OCI-LY1 (cell line): ENCODE results near the gene RGMA.
"Not testable (repeated sequence)": the region's sequence is repeated elsewhere in the genome, so short reads cannot be mapped to it uniquely, and the experiment has no call there.

ENCODE experiments used
- H2AFZ ChIP-seq: fragments of 200-600 bp; sonication (generic), shearing (Covaris generic); 2 replicates; pipeline ENCODE4 v1.6.0; 2014; ENCODE audit warnings: antibody characterized with exemption, mild to moderate bottlenecking, low read length
- H3F3A ChIP-seq: fragments of 200-600 bp; sonication (generic), shearing (Covaris generic); 2 replicates; pipeline ENCODE4 v1.6.0; 2014; ENCODE audit warnings: mild to moderate bottlenecking, antibody characterized with exemption, low read length, moderate library complexity; ENCODE audit not compliant: insufficient read depth
- H3K27ac ChIP-seq: fragments of 200-600 bp; sonication (generic); 2 replicates; pipeline ENCODE4 v1.5.1; 2014; ENCODE audit warnings: low read length, mixed run types, mild to moderate bottlenecking, low read depth; ENCODE audit not compliant: poor library complexity, severe bottlenecking
- H3K27me3 ChIP-seq: fragments of 200-600 bp; sonication (generic); 2 replicates; pipeline ENCODE4 v1.6.0; 2014; ENCODE audit warnings: antibody characterized with exemption, mild to moderate bottlenecking, low read length, moderate library complexity; ENCODE audit not compliant: insufficient read depth
- H3K36me3 ChIP-seq: fragments of 200-600 bp; sonication (generic); 2 replicates; pipeline ENCODE4 v1.6.1; 2014; ENCODE audit warnings: mild to moderate bottlenecking, antibody characterized with exemption, low read length, moderate library complexity, mixed read lengths; ENCODE audit not compliant: insufficient read depth
- H3K4me1 ChIP-seq: fragments of 200-600 bp; sonication (generic); 2 replicates; pipeline ENCODE4 v1.5.1; 2014; ENCODE audit warnings: mild to moderate bottlenecking, low read length, moderate library complexity; ENCODE audit not compliant: insufficient read depth, severe bottlenecking
- H3K4me2 ChIP-seq: fragments of 200-600 bp; sonication (generic), shearing (Covaris generic); 2 replicates; pipeline ENCODE4 v1.6.1; 2014; ENCODE audit warnings: low read length
- H3K4me3 ChIP-seq: fragments of 200-600 bp; sonication (generic); 2 replicates; pipeline ENCODE4 v1.5.1; 2014; ENCODE audit warnings: low read length, low read depth, mild to moderate bottlenecking, mixed read lengths; ENCODE audit not compliant: poor library complexity, severe bottlenecking
- H3K79me2 ChIP-seq: fragments of 200-600 bp; shearing (Covaris generic); 2 replicates; pipeline ENCODE4 v1.6.1; 2016; ENCODE audit warnings: mixed run types, low read length, mixed read lengths; ENCODE audit not compliant: insufficient read depth
- H3K9ac ChIP-seq: fragments of 200-600 bp; sonication (generic), shearing (Covaris generic); 2 replicates; pipeline ENCODE4 v1.6.1; 2014; ENCODE audit warnings: mild to moderate bottlenecking, low read length, mixed read lengths
- H3K9me2 ChIP-seq: fragments of 200-600 bp; sonication (generic), shearing (Covaris generic); 2 replicates; pipeline ENCODE4 v1.6.1; 2014; ENCODE audit warnings: low read depth, mild to moderate bottlenecking, low read length, mixed read lengths
- H3K9me3 ChIP-seq: fragments of 200-600 bp; shearing (Covaris generic); 2 replicates; pipeline ENCODE4 v1.6.1; 2014; ENCODE audit warnings: low read length, mixed read lengths
- H4K20me1 ChIP-seq: fragments of 200-600 bp; sonication (generic), shearing (Covaris generic); 2 replicates; pipeline ENCODE4 v1.6.0; 2016; ENCODE audit warnings: mild to moderate bottlenecking, low read length; ENCODE audit not compliant: insufficient read depth
- EZH2 ChIP-seq: fragments of 200-600 bp; sonication (generic), shearing (Covaris generic); IDR thresholded peaks from 2 replicates; pipeline ENCODE4 v1.8.0; 2017; ENCODE audit warnings: borderline replicate concordance, mixed run types, mild to moderate bottlenecking, antibody characterized with exemption, low read length, moderate library complexity, mixed read lengths
- TF ChIP-seq, protein P1 (sequence below): fragments of 200-600 bp; sonication (generic), shearing (Covaris generic); IDR thresholded peaks from 2 replicates; pipeline ENCODE4 v1.5.1; 2017; ENCODE audit warnings: mild to moderate bottlenecking, antibody characterized with exemption, low read length, moderate library complexity, mixed read lengths

The RGMA gene

DNA sequence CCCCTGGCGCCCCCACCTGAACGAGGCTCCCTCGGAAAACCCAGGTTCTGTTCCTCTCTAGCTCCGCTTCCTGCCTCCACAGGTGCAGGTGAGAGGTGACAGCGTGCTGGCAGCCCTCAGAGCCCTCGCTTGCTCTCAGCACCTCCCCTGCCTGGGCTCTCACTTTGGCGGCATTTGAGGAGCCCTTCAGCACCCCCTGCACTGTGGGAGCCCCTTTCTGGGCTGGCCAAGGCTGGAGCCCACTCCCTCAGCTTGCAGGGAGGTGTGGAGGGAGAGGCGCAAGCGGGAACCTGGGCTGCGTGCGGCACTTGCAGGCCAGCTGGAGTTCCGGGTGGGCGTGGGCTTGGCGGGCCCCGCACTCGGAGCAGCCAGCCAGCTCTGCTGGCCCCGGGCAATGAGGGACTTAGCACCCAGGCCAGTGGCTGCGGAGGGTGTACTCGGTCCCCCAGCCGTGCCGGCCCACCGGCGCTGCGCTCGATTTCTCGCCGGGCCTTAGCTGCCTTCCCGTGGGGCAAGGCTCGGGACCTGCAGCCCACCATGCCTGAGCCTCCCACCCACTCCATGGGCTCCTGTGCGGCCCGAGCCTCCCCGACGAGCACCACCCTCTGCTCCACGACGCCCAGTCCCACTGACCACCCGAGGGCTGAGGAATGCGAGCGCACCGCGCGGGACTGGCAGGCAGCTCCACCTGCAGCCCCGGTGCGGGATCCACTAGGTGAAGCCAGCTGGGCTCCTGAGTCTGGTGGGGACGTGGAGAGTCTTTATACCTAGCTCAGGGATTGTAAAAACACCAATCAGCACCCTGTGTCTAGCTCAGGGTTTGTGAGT is 57.2 kb downstream of the RGMA start:
- H3K9me3 ChIP-seq, H4K20me1 ChIP-seq, H3K27ac ChIP-seq, H3K4me3 ChIP-seq, H2AFZ ChIP-seq, H3K79me2 ChIP-seq, H3K9ac ChIP-seq, H3K4me2 ChIP-seq, H3K36me3 ChIP-seq, H3K27me3 ChIP-seq, H3K9me2 ChIP-seq, H3F3A ChIP-seq: not testable (repeated sequence)
- H3K4me1 ChIP-seq, result peaks cover 14% of the 10 kb centered on the region

DNA sequence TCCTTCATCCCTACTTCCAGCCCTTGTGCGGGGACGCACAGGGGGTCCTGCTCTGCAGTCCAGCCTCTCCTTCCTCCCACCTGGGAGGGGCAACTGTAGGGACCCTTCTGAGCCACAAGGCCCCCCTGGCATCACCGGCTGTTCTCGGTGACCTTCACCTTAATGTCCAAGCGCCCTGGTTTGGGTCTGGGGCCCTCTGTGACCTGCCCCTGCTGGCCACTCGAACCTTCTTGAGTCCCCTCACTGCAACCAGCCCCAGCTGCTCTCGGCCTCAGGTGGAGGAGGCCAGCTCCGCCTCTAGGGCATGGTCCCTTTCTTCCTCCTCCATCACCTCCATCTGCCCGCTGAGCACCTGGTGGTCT is 57.9 kb downstream of the RGMA start:
- Histone ChIP-seq H3K4me3 (no peak overlapping the region), H3K9ac (no peak overlapping the region), H3K4me2 (no peak overlapping the region)

DNA sequence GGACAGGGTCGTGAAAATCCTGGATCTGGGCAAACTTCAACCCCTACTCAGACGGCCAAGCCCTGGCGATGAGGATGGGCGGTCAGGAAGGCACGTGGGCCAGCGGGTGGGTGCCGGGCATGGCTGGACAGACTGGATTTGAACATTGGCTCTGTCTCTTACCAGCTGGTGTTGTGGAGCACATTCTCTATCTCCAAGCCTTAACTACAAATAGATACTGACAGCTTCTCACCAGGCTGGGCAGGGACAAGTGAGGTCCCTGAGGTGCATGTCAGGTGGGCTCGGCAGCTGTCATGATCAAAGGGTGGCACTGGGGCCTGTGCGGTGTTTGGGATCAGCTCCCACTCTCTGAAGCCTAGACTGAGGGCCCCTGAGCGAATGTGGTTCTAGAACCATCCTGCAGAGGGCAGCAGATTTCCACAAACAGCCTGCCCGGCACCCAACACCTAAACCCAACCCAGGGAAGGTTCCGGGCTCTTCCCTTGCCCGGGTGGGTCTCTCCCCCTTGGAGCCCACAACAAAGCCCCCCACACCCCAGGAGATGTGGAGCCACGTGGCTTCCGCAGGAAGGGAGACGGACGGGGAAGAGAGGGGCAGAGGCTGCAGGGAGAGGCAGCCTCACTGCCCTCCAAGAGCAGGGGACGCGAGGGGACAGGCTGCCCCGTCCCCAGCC is 58.4 kb downstream of the RGMA start:
- H3K79me2 ChIP-seq, result no peaks in the 10 kb centered on the region
- H3K4me1 ChIP-seq, result peaks cover 14% of the 10 kb centered on the region
- no peaks in the 10 kb centered on the region for H3F3A ChIP-seq
- no peak overlapping the region for H3K9ac ChIP-seq
- no peaks in the 10 kb centered on the region for H3K9me3 ChIP-seq
- H3K4me2 ChIP-seq, result no peak overlapping the region
- peaks cover 19% of the 10 kb centered on the region for H3K36me3 ChIP-seq
- no peak for TF ChIP-seq EZH2
- TF ChIP-seq, protein P1, sequence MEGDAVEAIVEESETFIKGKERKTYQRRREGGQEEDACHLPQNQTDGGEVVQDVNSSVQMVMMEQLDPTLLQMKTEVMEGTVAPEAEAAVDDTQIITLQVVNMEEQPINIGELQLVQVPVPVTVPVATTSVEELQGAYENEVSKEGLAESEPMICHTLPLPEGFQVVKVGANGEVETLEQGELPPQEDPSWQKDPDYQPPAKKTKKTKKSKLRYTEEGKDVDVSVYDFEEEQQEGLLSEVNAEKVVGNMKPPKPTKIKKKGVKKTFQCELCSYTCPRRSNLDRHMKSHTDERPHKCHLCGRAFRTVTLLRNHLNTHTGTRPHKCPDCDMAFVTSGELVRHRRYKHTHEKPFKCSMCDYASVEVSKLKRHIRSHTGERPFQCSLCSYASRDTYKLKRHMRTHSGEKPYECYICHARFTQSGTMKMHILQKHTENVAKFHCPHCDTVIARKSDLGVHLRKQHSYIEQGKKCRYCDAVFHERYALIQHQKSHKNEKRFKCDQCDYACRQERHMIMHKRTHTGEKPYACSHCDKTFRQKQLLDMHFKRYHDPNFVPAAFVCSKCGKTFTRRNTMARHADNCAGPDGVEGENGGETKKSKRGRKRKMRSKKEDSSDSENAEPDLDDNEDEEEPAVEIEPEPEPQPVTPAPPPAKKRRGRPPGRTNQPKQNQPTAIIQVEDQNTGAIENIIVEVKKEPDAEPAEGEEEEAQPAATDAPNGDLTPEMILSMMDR, result peak; percentile 76
- no peak overlapping the region for H2AFZ ChIP-seq
- H4K20me1 ChIP-seq, result no peaks in the 10 kb centered on the region
- no peaks in the 10 kb centered on the region for H3K9me2 ChIP-seq
- no peak overlapping the region for H3K27ac ChIP-seq
- H3K27me3 ChIP-seq, result 0 out of 2 replicates have a peak, but pooled peaks cover 4% of the 10 kb centered on the region
- H3K4me3 ChIP-seq, result no peak overlapping the region

More for the DNA sequence above, 57.9 kb downstream of the RGMA start:
- peaks cover 13% of the 10 kb centered on the region for H3K36me3 ChIP-seq
- no peaks in the 10 kb centered on the region for H4K20me1 ChIP-seq
- H3K79me2 ChIP-seq, result no peaks in the 10 kb centered on the region
- H3K4me1 ChIP-seq, result peaks cover 14% of the 10 kb centered on the region
- 0 out of 2 replicates have a peak, but pooled peaks cover 4% of the 10 kb centered on the region for H3K27me3 ChIP-seq
- no peaks in the 10 kb centered on the region for H3F3A ChIP-seq
- no peak overlapping the region for H3K27ac ChIP-seq
- no peaks in the 10 kb centered on the region for H3K9me2 ChIP-seq
- no peak for TF ChIP-seq EZH2
- TF ChIP-seq, protein P1, result no peak
- H2AFZ ChIP-seq, result no peak overlapping the region
- H3K9me3 ChIP-seq, result no peaks in the 10 kb centered on the region
